Fibroblast of skin of scalp (primary cell): ENCODE data around the gene SLC49A4.

Source experiments
- DNase-seq: peaks from one replicate; pipeline ENCODE4 v3.0.0-alpha.2; 2013

The SLC49A4 gene

GRCh38 chr3:122930063-122930997 is 135.5 kb downstream of the SLC49A4 start:
- DNase-seq: no peak
